Spleen (tissue), 11 donors: ENCODE measurements around the gene YTHDC2. TPM values are rescaled to one million over a fixed set of nuclear protein-coding genes. Genes with fewer than 3 reads are reported as not detected.

Source experiments
- DNase-seq: peaks from one replicate; pipeline ENCODE4 v3.0.0-alpha.2; 2020
- H3K27ac ChIP-seq, 8 donors: fragments of 200-600 bp; sonication (generic) in 7 of 8; 1 replicate in 4 of 8; 2 replicates in 4 of 8; pipeline versions ENCODE4 v1.5.0 to v1.8.0; 2016 to 2021; ENCODE audit warnings: inconsistent platforms in 4 of 8, mild to moderate bottlenecking in 4 of 8, moderate library complexity in 1 of 8
- H3K27me3 ChIP-seq, 7 donors: fragments of 200-600 bp; sonication (generic) in 6 of 7; replicated peaks in 1 of 7; 1 replicate in 4 of 7; 2 replicates in 3 of 7; pipeline versions ENCODE4 v1.5.0 to v1.8.0; 2016 to 2021; ENCODE audit warnings: inconsistent platforms in 3 of 7, mild to moderate bottlenecking in 1 of 7
- H3K36me3 ChIP-seq, 6 donors: fragments of 200-600 bp; sonication (generic) in 5 of 6; 1 replicate in 4 of 6; 2 replicates in 2 of 6; pipeline versions ENCODE4 v1.5.0 to v1.8.0; 2016 to 2021; ENCODE audit warnings: inconsistent platforms in 2 of 6
- H3K4me1 ChIP-seq, 6 donors: fragments of 200-600 bp; sonication (generic) in 5 of 6; 1 replicate in 3 of 6; 2 replicates in 3 of 6; pipeline versions ENCODE4 v1.5.0 to v1.8.0; 2016 to 2021; ENCODE audit warnings: inconsistent platforms in 3 of 6
- H3K4me3 ChIP-seq, 8 donors: fragments of 200-600 bp; sonication (generic) in 7 of 8; 1 replicate in 4 of 8; 2 replicates in 4 of 8; pipeline versions ENCODE4 v1.5.0 to v1.8.0; 2016 to 2021; ENCODE audit warnings: inconsistent platforms in 4 of 8, mild to moderate bottlenecking in 4 of 8, moderate library complexity in 2 of 8
- H3K9me3 ChIP-seq, 8 donors: fragments of 200-600 bp; sonication (generic) in 7 of 8; 1 replicate in 4 of 8; 2 replicates in 4 of 8; pipeline versions ENCODE4 v1.5.0 to v1.8.0; 2016 to 2021; ENCODE audit warnings: inconsistent platforms in 4 of 8
- POLR2A ChIP-seq, 3 donors: fragments of 450-650 bp; IDR thresholded peaks; one replicate each; pipeline ENCODE4 v1.5.1; 2017; ENCODE audit warnings: antibody characterized with exemption in 3 of 3, mild to moderate bottlenecking in 1 of 3
- POLR2AphosphoS5 ChIP-seq, 3 donors: sonication (generic); formaldehyde crosslinking; IDR thresholded peaks; one replicate each; pipeline ENCODE4 v1.5.1; 2017; ENCODE audit warnings: antibody characterized with exemption in 3 of 3
- WGBS, 5 donors: extraction: QIAGEN DNeasy Blood & Tissue Kit in 3 of 5; methylation state at CpG; one replicate each; pipeline versions ENCODE4 v1.1.5 to v1.1.7; 2013 to 2018; 5-methylcytosine and 5-hydroxymethylcytosine counted together
- intact Hi-C: fragments of 100-400 bp; cut with DNase I; formaldehyde crosslinking; loops from one replicate; pipeline ENCODE4 v1.15.0; 2023; ENCODE audit warnings: low total_unique reads
- polyA plus RNA-seq, 3 donors: library from polyadenylated mRNA; stranded (reverse); fragments of 200-250 nt; gene quantifications; one replicate each; pipeline ENCODE4 v1.2.1, GENCODE V29; 2013
- total RNA-seq, 7 donors: library from RNA; depleted of rRNA in 3 of 7; stranded (reverse); fragments of >200 nt in 3 of 7; fragmentation: NEBNext Ultra II Directional in 4 of 7; extraction: Animal tissue kit (Norgen Biotek cat#: 25700) in 4 of 7; gene quantifications; one replicate each; pipeline versions ENCODE4 v1.1.0 to v1.2.1, GENCODE V29; 2016 to 2021
- TF ChIP-seq, protein P1 (sequence below), 11 experiments: fragments of 200-600 bp in 7 of 11; fragments of 450-650 bp in 4 of 11; sonication (generic) in 4 of 11; IDR thresholded peaks in 8 of 11; conservative IDR thresholded peaks in 3 of 11; 1 replicate in 7 of 11; 2 replicates in 4 of 11; pipeline versions ENCODE4 v1.4.0 to v1.8.0; 2016 to 2021; ENCODE audit warnings: antibody characterized with exemption in 11 of 11, inconsistent platforms in 4 of 11, mild to moderate bottlenecking in 1 of 11
- donor health status: healthy with polysubstance abuse.
- donor health status: DM: no; HTN: no; CAD: no; lungs with moderate emphysema.
- donor health status: DM: no; HTN: no; CAD: no.
- donor health status: Bipolar disorder and iron deficiency.
- donor health status: healthy.
- donor health status: DM: no; HTN: no; CAD: no.
- donor health status: DM: yes; HTN: yes; CAD: no.

The YTHDC2 gene
- total and polyA plus RNA-seq, 10 donors: 9.3 to 52.2 (median 33.8) TPM

DNA sequence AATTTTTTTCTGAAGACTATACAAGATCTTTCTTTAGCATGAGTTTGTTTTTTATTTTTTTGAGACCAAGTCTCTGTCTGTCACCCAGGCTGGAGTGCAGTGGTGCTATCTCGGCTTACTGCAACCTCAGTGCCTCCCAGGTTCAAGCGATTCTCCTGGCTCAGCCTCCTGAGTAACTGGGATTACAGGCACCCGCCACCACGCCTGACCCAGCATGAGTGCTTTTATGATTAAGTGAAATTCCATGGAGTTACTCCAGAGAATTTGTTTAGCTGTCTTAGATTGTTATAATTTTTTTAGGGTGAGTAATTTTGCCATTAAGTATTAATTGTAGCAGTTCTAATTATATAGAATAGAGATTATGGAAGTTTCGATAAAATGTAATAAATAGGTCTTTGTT lies 14.3 kb downstream of the YTHDC2 start:
- Histone ChIP-seq H3K4me1 (peaks cover 13 to 32% (median 29%) of the 10 kb centered on the region in 6 donors), H3K27ac (no peak overlapping the region), H3K4me3 (no peak overlapping the region), H3K36me3 (peaks cover 0 to 47% (median 11%) of the 10 kb centered on the region in 6 donors), H3K27me3 (no peaks in the 10 kb centered on the region), H3K9me3 (peaks cover 0 to 30% (median 24%) of the 10 kb centered on the region in 8 donors)
- intact Hi-C loops: no loop called here
- TF ChIP-seq, protein P1, sequence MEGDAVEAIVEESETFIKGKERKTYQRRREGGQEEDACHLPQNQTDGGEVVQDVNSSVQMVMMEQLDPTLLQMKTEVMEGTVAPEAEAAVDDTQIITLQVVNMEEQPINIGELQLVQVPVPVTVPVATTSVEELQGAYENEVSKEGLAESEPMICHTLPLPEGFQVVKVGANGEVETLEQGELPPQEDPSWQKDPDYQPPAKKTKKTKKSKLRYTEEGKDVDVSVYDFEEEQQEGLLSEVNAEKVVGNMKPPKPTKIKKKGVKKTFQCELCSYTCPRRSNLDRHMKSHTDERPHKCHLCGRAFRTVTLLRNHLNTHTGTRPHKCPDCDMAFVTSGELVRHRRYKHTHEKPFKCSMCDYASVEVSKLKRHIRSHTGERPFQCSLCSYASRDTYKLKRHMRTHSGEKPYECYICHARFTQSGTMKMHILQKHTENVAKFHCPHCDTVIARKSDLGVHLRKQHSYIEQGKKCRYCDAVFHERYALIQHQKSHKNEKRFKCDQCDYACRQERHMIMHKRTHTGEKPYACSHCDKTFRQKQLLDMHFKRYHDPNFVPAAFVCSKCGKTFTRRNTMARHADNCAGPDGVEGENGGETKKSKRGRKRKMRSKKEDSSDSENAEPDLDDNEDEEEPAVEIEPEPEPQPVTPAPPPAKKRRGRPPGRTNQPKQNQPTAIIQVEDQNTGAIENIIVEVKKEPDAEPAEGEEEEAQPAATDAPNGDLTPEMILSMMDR (IDR thresholded peaks at IDR 0.05 in 8 of 11, conservative IDR thresholded peaks at IDR 0.05 in 3 of 11): no peak
- TF ChIP-seq POLR2A (IDR thresholded peaks at IDR 0.05): no peak
- TF ChIP-seq POLR2AphosphoS5 (IDR thresholded peaks at IDR 0.05): no peak
- no peak for DNase-seq
- 94 to 98% (median 97%) methylated on average over 5 of the region's 5 CpGs for WGBS, 5 donors

DNA sequence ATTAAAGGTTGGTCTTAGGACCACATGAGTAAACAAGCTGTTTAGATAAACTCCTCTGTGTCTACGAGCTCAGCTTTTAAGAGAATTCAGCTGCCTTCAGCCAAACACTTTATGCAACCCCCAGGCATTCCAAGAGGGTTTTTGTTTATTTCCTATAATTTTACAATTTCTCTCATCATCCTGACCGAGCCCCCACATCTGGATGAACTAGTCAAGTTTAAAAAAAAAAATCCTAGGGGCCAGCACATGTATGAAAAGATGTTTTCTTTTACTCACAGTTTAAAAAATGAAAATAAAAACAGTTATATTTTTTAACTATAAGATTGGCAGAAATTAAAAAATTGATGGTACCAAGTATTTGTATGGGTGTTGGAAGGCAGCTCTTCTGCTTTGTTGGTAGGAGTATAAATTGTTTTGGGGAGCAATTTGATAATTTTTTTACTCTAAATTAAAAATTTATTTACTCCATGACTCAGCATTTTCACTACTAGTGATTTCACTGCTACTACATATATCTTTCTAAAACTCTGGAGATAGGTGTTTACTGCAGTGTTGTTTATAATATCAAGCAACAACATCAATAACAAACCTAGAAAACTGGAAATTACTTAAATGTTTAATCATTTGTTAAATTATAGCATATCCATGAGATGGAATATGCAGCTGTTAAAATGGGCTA lies 18.1 kb downstream of the YTHDC2 start:
- H3K27me3 ChIP-seq: no peaks in the 10 kb centered on the region
- no peak overlapping the region for H3K4me3 ChIP-seq
- peaks cover 0 to 34% (median 24%) of the 10 kb centered on the region in 8 donors for H3K9me3 ChIP-seq
- H3K36me3 ChIP-seq: peaks cover 0 to 86% (median 37%) of the 10 kb centered on the region in 6 donors
- no peak for DNase-seq
- H3K4me1 ChIP-seq: no peaks in the 10 kb centered on the region
- TF ChIP-seq, protein P1 (IDR thresholded peaks at IDR 0.05 in 8 of 11, conservative IDR thresholded peaks at IDR 0.05 in 3 of 11): no peak
- no peak for TF ChIP-seq POLR2AphosphoS5 (IDR thresholded peaks at IDR 0.05)
- no peak for TF ChIP-seq POLR2A (IDR thresholded peaks at IDR 0.05)
- intact Hi-C loops: no loop called here
- WGBS, 5 donors: 91 to 96% (median 95%) methylated on average over 2 of the region's 2 CpGs
- H3K27ac ChIP-seq: no peak overlapping the region

DNA sequence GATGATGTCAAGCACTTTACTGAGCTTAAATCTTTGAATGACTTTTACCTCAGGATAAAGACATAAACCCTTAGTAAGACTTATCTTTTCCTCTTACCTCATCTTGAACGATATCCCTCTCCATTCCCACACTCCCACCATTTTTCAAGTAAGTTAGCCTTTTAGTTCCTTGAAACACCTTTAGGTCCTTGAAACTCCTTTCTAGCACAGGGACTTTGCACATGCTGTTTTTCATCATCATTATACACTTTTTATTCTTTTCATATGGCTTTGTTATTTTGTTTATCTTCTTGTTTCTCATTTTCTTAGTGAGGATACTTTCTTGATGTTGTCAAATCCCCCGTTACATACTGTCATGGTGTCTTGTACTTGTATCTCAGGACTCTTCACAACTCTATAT lies 24.8 kb downstream of the YTHDC2 start:
- DNase-seq: no peak
- Histone ChIP-seq H3K9me3 (no peaks in the 10 kb centered on the region), H3K36me3 (peaks cover 0 to 94% (median 54%) of the 10 kb centered on the region in 6 donors), H3K27ac (no peak overlapping the region), H3K4me1 (no peaks in the 10 kb centered on the region), H3K27me3 (no peaks in the 10 kb centered on the region), H3K4me3 (no peak overlapping the region)
- intact Hi-C loops: no loop called here
- no peak for TF ChIP-seq POLR2AphosphoS5 (IDR thresholded peaks at IDR 0.05)
- TF ChIP-seq, protein P1 (IDR thresholded peaks at IDR 0.05 in 8 of 11, conservative IDR thresholded peaks at IDR 0.05 in 3 of 11): no peak
- TF ChIP-seq POLR2A (IDR thresholded peaks at IDR 0.05): no peak
- 91 to 98% (median 96%) methylated on average over 2 of the region's 2 CpGs for WGBS, 5 donors

DNA sequence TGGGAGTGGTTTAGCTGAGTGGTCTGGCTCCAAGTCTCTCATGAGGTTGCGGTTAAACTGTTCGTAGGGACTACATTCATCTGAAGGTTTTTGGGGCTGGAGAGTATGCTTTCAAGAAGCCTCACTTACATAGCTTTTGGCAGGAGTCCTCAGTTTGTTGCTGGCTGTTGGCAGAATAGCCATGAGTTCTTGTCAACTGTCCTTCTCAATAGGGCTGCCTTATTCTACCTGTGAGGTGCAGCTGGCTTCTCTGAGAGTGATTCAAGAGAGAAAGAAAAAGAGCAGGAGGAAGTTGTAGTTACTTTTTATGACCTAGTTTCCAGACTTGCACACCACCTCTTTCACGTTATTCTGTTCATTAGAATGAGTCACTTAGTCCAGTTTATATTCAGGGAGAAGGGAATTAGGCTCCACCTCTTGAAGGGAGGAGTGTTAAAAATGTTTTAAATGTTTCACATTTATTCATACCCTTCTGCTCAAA lies 33.2 kb downstream of the YTHDC2 start:
- Histone ChIP-seq H3K4me1 (no peaks in the 10 kb centered on the region), H3K36me3 (peaks cover 0 to 96% (median 39%) of the 10 kb centered on the region in 6 donors), H3K27ac (no peak overlapping the region), H3K9me3 (no peaks in the 10 kb centered on the region), H3K4me3 (no peak overlapping the region), H3K27me3 (no peaks in the 10 kb centered on the region)
- TF ChIP-seq, protein P1 (IDR thresholded peaks at IDR 0.05 in 8 of 11, conservative IDR thresholded peaks at IDR 0.05 in 3 of 11): no peak
- no peak for TF ChIP-seq POLR2AphosphoS5 (IDR thresholded peaks at IDR 0.05)
- intact Hi-C loops: no loop called here
- DNase-seq: no peak
- WGBS, 5 donors: 69 to 88% (median 85%) methylated on average over 3 of the region's 3 CpGs
